Measurements from ENCODE around the gene KRT6C.
"Not testable (repeated sequence)": the region's sequence is repeated elsewhere in the genome, so short reads cannot be mapped to it uniquely, and the experiment has no call there.

KRT6C gene

GRCh38 chr12:52502877-52503276, 29.3 kb upstream of the KRT6C start:
- H3K27ac ChIP-seq = no peak overlapping the region
- H3K4me3 ChIP-seq = no peak overlapping the region

GRCh38 chr12:52501490-52501889, 27.9 kb upstream of the KRT6C start:
- no peak overlapping the region for H3K4me3 ChIP-seq
- H3K27ac ChIP-seq = no peak overlapping the region

GRCh38 chr12:52500574-52500973, 27.0 kb upstream of the KRT6C start:
- not testable (repeated sequence) for H3K27ac ChIP-seq, H3K4me3 ChIP-seq

GRCh38 chr12:52499806-52500560, 26.4 kb upstream of the KRT6C start:
- no peak overlapping the region for H3K4me3 ChIP-seq
- no peak overlapping the region for H3K27ac ChIP-seq

- Histone ChIP-seq H3K27ac (no peak overlapping the region), H3K4me3 (no peak overlapping the region)
Measured at GRCh38 chr12:52498946-52499345, 25.3 kb upstream of the KRT6C start.

GRCh38 chr12:52497975-52498374, 24.4 kb upstream of the KRT6C start:
- H3K4me3 ChIP-seq = no peak overlapping the region
- no peak overlapping the region for H3K27ac ChIP-seq

- Histone ChIP-seq H3K4me3 (no peak overlapping the region), H3K27ac (peak overlapping the region in 18 of 21 experiments; percentile 16 to 82 (median 65))
Measured at GRCh38 chr12:52496590-52497071, 23.0 kb upstream of the KRT6C start.

GRCh38 chr12:52496054-52496453, 22.4 kb upstream of the KRT6C start:
- no peak overlapping the region for H3K4me3 ChIP-seq
- peak overlapping the region in 19 of 21 experiments; percentile 16 to 82 (median 68) for H3K27ac ChIP-seq

- Histone ChIP-seq H3K4me3 (no peak overlapping the region), H3K27ac (peak overlapping the region in 17 of 21 experiments; percentile 16 to 82 (median 70))
Measured at GRCh38 chr12:52495389-52495788, 21.8 kb upstream of the KRT6C start.

- Histone ChIP-seq H3K4me3 (no peak overlapping the region), H3K27ac (peak overlapping the region in 14 of 21 experiments; percentile 21 to 82 (median 70))
Measured at GRCh38 chr12:52494518-52494917, 20.9 kb upstream of the KRT6C start.

GRCh38 chr12:52494100-52494499, 20.5 kb upstream of the KRT6C start:
- H3K27ac ChIP-seq = peak overlapping the region in 15 of 21 experiments; percentile 21 to 82 (median 69)
- H3K4me3 ChIP-seq = no peak overlapping the region

GRCh38 chr12:52493172-52493571, 19.6 kb upstream of the KRT6C start, which contains the start of gene KRT6A:
Gene KRT6A, minus strand, starts transcription at chr12:52493257. Its CDS starts 69 bp downstream, at chr12:52493188.
- H3K4me3 ChIP-seq = peak within 1 kb of the TSS; percentile 19 to 37 (median 28)
- H3K27ac ChIP-seq = peak within 1 kb of the TSS in 20 of 21 experiments; percentile 33 to 82 (median 68)

GRCh38 chr12:52492405-52492804, 18.8 kb upstream of the KRT6C start:
- Histone ChIP-seq H3K27ac (peak overlapping the region in 14 of 21 experiments; percentile 1 to 67 (median 50)), H3K4me3 (peak overlapping the region; percentile 19 to 37 (median 28))

- peak overlapping the region; percentile 19 to 37 (median 28) for H3K4me3 ChIP-seq
Measured at GRCh38 chr12:52491495-52491894, 17.9 kb upstream of the KRT6C start.

GRCh38 chr12:52488736-52489135, 15.1 kb upstream of the KRT6C start:
- H3K27ac ChIP-seq = no peak overlapping the region
- no peak overlapping the region for H3K4me3 ChIP-seq

More at GRCh38 chr12:52491495-52491894, 17.9 kb upstream of the KRT6C start:
- H3K27ac ChIP-seq = peak overlapping the region in 6 of 21 experiments; percentile 23 to 60 (median 36)

GRCh38 chr12:52487744-52488443, 14.3 kb upstream of the KRT6C start:
- not testable (repeated sequence) for H3K4me3 ChIP-seq

GRCh38 chr12:52487211-52487610, 13.6 kb upstream of the KRT6C start:
- H3K27ac ChIP-seq = no peak overlapping the region
- H3K4me3 ChIP-seq = no peak overlapping the region

More at GRCh38 chr12:52487744-52488443, 14.3 kb upstream of the KRT6C start:
- not testable (repeated sequence) for H3K27ac ChIP-seq

GRCh38 chr12:52486166-52487105, 12.8 kb upstream of the KRT6C start:
- H3K4me3 ChIP-seq = no peak overlapping the region

GRCh38 chr12:52480073-52480472, 6.5 kb upstream of the KRT6C start:
- H3K4me3 ChIP-seq = no peak overlapping the region
- H3K27ac ChIP-seq = no peak overlapping the region

More at GRCh38 chr12:52486166-52487105, 12.8 kb upstream of the KRT6C start:
- no peak overlapping the region for H3K27ac ChIP-seq

Data from skin epidermis (tissue), 12 donors.